ENCODE results near the gene C21orf91.

Gene C21orf91

GRCh38 chr21:17798796-17799195 is 20.4 kb downstream of the C21orf91 start:
- no peak overlapping the region for H3K4me3 ChIP-seq (ENCODE audit: low read depth, low read length)

- H3K4me3 ChIP-seq (ENCODE audit: low read depth, low read length) = no peak overlapping the region
Observed at GRCh38 chr21:17797967-17798366, 21.2 kb downstream of the C21orf91 start.

GRCh38 chr21:17796503-17796902 is 22.7 kb downstream of the C21orf91 start:
- no peak overlapping the region for H3K4me3 ChIP-seq (ENCODE audit: low read depth, low read length)

GRCh38 chr21:17796037-17796403 is 23.1 kb downstream of the C21orf91 start:
- no peak overlapping the region for H3K4me3 ChIP-seq (ENCODE audit: low read depth, low read length)

- no peak overlapping the region for H3K4me3 ChIP-seq (ENCODE audit: low read depth, low read length)
Observed at GRCh38 chr21:17795146-17796036, 23.8 kb downstream of the C21orf91 start.

GRCh38 chr21:17794518-17795145 is 24.5 kb downstream of the C21orf91 start:
- H3K4me3 ChIP-seq (ENCODE audit: low read depth, low read length) = no peak overlapping the region

GRCh38 chr21:17793246-17794123 is 25.7 kb downstream of the C21orf91 start:
- H3K4me3 ChIP-seq (ENCODE audit: low read depth, low read length) = no peak overlapping the region

- no peak overlapping the region for H3K4me3 ChIP-seq (ENCODE audit: low read depth, low read length)
Observed at GRCh38 chr21:17789656-17790055, 29.5 kb downstream of the C21orf91 start.

GRCh38 chr21:17789069-17789468 is 30.1 kb downstream of the C21orf91 start:
- no peak overlapping the region for H3K4me3 ChIP-seq (ENCODE audit: low read depth, low read length)

GRCh38 chr21:17786851-17787181 is 32.3 kb downstream of the C21orf91 start:
- no peak overlapping the region for H3K4me3 ChIP-seq (ENCODE audit: low read depth, low read length)

GRCh38 chr21:17786071-17786850 is 32.9 kb downstream of the C21orf91 start:
- no peak overlapping the region for H3K4me3 ChIP-seq (ENCODE audit: low read depth, low read length)

GRCh38 chr21:17785403-17785788 is 33.8 kb downstream of the C21orf91 start:
- H3K4me3 ChIP-seq (ENCODE audit: low read depth, low read length) = no peak overlapping the region

GRCh38 chr21:17784604-17785402 is 34.4 kb downstream of the C21orf91 start:
- no peak overlapping the region for H3K4me3 ChIP-seq (ENCODE audit: low read depth, low read length)

- no peak overlapping the region for H3K4me3 ChIP-seq (ENCODE audit: low read depth, low read length)
Observed at GRCh38 chr21:17784180-17784598, 35.0 kb downstream of the C21orf91 start.

- no peak overlapping the region for H3K4me3 ChIP-seq (ENCODE audit: low read depth, low read length)
Observed at GRCh38 chr21:17783481-17784179, 35.5 kb downstream of the C21orf91 start.

GRCh38 chr21:17783003-17783402 is 36.2 kb downstream of the C21orf91 start:
- no peak overlapping the region for H3K4me3 ChIP-seq (ENCODE audit: low read depth, low read length)

- H3K4me3 ChIP-seq (ENCODE audit: low read depth, low read length) = no peak overlapping the region
Observed at GRCh38 chr21:17782051-17782450, 37.1 kb downstream of the C21orf91 start.

GRCh38 chr21:17781524-17781923 is 37.6 kb downstream of the C21orf91 start:
- no peak overlapping the region for H3K4me3 ChIP-seq (ENCODE audit: low read depth, low read length)

- no peak overlapping the region for H3K4me3 ChIP-seq (ENCODE audit: low read depth, low read length)
Observed at GRCh38 chr21:17780539-17780938, 38.6 kb downstream of the C21orf91 start.

All from iPS-11a (cell line).